Measurements from ENCODE around the gene PGLYRP2. TPM values are rescaled to one million over a fixed set of nuclear protein-coding genes. Genes with fewer than 3 reads are reported as not detected.

The PGLYRP2 gene
- total and polyA plus RNA-seq, 4 donors, result 0.10 TPM; not detected in 3

- DNase-seq (no peak), ATAC-seq (ENCODE audit: insufficient read depth, low FRiP score) (no peak)
- peaks cover 0 to 4% (median 0%) of the 10 kb centered on the region in 4 donors for H3K36me3 ChIP-seq (ENCODE audit: control insufficient read depth in 4 of 4, insufficient read depth in 4 of 4, low read length in 4 of 4)
- no peak overlapping the region for H3K9ac ChIP-seq (ENCODE audit: insufficient read depth in 1 of 2, low read length in 2 of 2)
- 91 to 95% methylated on average over 10 of the region's 10 CpGs for WGBS, 2 donors
- no peak overlapping the region for H3K4me3 ChIP-seq
- H3K27me3 ChIP-seq (ENCODE audit: control insufficient read depth in 3 of 3, insufficient read depth in 3 of 3, low read length in 2 of 3), result no peaks in the 10 kb centered on the region
- H3K27ac ChIP-seq (ENCODE audit: low read depth in 1 of 2, low read length in 1 of 2), result no peak overlapping the region
- H3K9me3 ChIP-seq (ENCODE audit: control insufficient read depth in 4 of 4, insufficient read depth in 3 of 4, low read length in 3 of 4), result no peaks in the 10 kb centered on the region
- TF ChIP-seq CTCF (IDR thresholded peaks at IDR 0.05; ENCODE audit: control extremely low read depth, extremely low read depth), result no peak
- H3K4me1 ChIP-seq (ENCODE audit: control insufficient read depth in 5 of 5, insufficient read depth in 5 of 5, low read length in 5 of 5), result peaks cover 0 to 7% (median 6%) of the 10 kb centered on the region in 5 donors
Measured at GRCh38 chr19:15436012-15436825, 43.1 kb downstream of the PGLYRP2 start.

- H3K9ac ChIP-seq (ENCODE audit: insufficient read depth in 1 of 2, low read length in 2 of 2), result peak overlapping the region in 1 of 2 donors; percentile 4
- 58 to 62% methylated on average over 8 of the region's 8 CpGs for WGBS, 2 donors
- TF ChIP-seq CTCF (IDR thresholded peaks at IDR 0.05; ENCODE audit: control extremely low read depth, extremely low read depth), result no peak
- ATAC-seq (ENCODE audit: insufficient read depth, low FRiP score), result no peak
- no peak for DNase-seq
- H3K9me3 ChIP-seq (ENCODE audit: control insufficient read depth in 4 of 4, insufficient read depth in 3 of 4, low read length in 3 of 4), result no peaks in the 10 kb centered on the region
- no peak overlapping the region for H3K4me3 ChIP-seq
- H3K27me3 ChIP-seq (ENCODE audit: control insufficient read depth in 3 of 3, insufficient read depth in 3 of 3, low read length in 2 of 3), result no peaks in the 10 kb centered on the region
- peaks cover 0 to 12% (median 3%) of the 10 kb centered on the region in 4 donors for H3K36me3 ChIP-seq (ENCODE audit: control insufficient read depth in 4 of 4, insufficient read depth in 4 of 4, low read length in 4 of 4)
- H3K4me1 ChIP-seq (ENCODE audit: control insufficient read depth in 5 of 5, insufficient read depth in 5 of 5, low read length in 5 of 5), result peaks cover 0 to 17% (median 10%) of the 10 kb centered on the region in 5 donors
- peak overlapping the region; percentile 38 to 68 for H3K27ac ChIP-seq (ENCODE audit: low read depth in 1 of 2, low read length in 1 of 2)
Measured at GRCh38 chr19:15433519-15434069, 45.7 kb downstream of the PGLYRP2 start.

- H3K9me3 ChIP-seq (ENCODE audit: control insufficient read depth in 4 of 4, insufficient read depth in 3 of 4, low read length in 3 of 4), result no peaks in the 10 kb centered on the region
- H3K9ac ChIP-seq (ENCODE audit: insufficient read depth in 1 of 2, low read length in 2 of 2), result peak overlapping the region; percentile 4 to 17
- DNase-seq, result peak; percentile 89 to 96 (median 93)
- WGBS, 2 donors, result 0% methylated on average over 49 to 75 of the region's 75 CpGs
- no peak for TF ChIP-seq CTCF (IDR thresholded peaks at IDR 0.05; ENCODE audit: control extremely low read depth, extremely low read depth)
- H3K4me1 ChIP-seq (ENCODE audit: control insufficient read depth in 5 of 5, insufficient read depth in 5 of 5, low read length in 5 of 5), result peaks cover 0 to 18% (median 10%) of the 10 kb centered on the region in 5 donors
- peaks cover 0 to 15% (median 3%) of the 10 kb centered on the region in 4 donors for H3K36me3 ChIP-seq (ENCODE audit: control insufficient read depth in 4 of 4, insufficient read depth in 4 of 4, low read length in 4 of 4)
- peak; percentile 93 for ATAC-seq (ENCODE audit: insufficient read depth, low FRiP score)
- H3K27me3 ChIP-seq (ENCODE audit: control insufficient read depth in 3 of 3, insufficient read depth in 3 of 3, low read length in 2 of 3), result no peaks in the 10 kb centered on the region
- H3K4me3 ChIP-seq, result peak overlapping the region; percentile 64
- peak overlapping the region; percentile 92 to 97 for H3K27ac ChIP-seq (ENCODE audit: low read depth in 1 of 2, low read length in 1 of 2)
Measured at GRCh38 chr19:15432629-15433518, 46.4 kb downstream of the PGLYRP2 start.

Measured in lung (tissue), 12 donors.